LNCaP clone FGC (cell line): ENCODE results near the gene LAD1.

Source experiments
- DNase-seq: peaks from one replicate; pipeline ENCODE4 v3.0.0-alpha.2; 2011; ENCODE audit warnings: low read depth
- H3K4me3 ChIP-seq: 2 replicates; pipeline ENCODE4 v1.5.1; 2011; ENCODE audit warnings: mild to moderate bottlenecking, low read depth, low read length, control low read depth
- TF ChIP-seq, protein P1 (sequence below): IDR thresholded peaks from 2 replicates; pipeline ENCODE4 v1.5.1; 2012; ENCODE audit warnings: mild to moderate bottlenecking; ENCODE audit not compliant: control insufficient read depth, insufficient read depth; ENCODE audit errors: extremely low read depth

The LAD1 gene

DNA sequence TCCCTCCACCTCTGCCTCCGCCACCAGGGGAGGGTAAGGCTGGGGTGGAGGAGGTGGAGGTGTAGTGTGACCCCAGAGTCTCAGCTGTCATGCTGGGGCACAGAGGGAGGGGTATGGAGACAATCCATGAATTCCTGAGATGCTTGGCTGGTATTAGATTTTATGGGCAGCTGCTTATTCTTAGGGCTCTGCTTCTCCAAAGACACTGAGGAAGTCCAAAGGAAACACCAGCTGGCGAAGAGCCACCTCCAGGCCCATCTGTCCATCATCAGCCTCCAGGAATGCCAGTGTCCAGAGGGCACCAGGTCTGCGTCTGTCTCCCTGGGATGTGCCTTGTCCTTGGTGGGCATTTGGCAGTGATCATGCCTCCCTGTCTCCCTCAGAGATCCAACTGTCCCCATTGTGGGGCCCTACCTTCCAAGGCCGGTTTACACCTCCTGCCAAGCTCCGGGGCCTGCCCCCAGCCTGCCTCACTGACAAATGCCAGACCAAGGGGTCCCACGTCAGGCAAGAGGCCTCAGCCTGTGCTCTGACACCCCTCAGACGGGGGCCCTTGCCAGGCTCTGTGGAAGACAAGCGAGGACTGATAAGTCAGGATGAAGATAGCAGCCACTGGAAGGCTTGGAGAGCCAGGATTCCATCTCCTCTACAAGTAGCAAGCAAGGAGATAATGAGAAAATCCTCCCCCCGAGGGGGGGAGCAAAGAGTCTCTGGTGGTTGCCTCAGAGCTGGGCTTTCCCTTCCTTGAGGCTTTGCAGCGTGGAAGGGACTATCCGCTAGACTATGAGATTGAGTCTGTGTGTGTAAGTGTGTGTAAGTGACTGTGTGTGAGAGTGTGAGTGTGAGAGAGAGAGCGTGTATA is 20.9 kb upstream of the LAD1 start:
- no peak overlapping the region for H3K4me3 ChIP-seq
- TF ChIP-seq, protein P1, sequence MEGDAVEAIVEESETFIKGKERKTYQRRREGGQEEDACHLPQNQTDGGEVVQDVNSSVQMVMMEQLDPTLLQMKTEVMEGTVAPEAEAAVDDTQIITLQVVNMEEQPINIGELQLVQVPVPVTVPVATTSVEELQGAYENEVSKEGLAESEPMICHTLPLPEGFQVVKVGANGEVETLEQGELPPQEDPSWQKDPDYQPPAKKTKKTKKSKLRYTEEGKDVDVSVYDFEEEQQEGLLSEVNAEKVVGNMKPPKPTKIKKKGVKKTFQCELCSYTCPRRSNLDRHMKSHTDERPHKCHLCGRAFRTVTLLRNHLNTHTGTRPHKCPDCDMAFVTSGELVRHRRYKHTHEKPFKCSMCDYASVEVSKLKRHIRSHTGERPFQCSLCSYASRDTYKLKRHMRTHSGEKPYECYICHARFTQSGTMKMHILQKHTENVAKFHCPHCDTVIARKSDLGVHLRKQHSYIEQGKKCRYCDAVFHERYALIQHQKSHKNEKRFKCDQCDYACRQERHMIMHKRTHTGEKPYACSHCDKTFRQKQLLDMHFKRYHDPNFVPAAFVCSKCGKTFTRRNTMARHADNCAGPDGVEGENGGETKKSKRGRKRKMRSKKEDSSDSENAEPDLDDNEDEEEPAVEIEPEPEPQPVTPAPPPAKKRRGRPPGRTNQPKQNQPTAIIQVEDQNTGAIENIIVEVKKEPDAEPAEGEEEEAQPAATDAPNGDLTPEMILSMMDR, result no peak
- DNase-seq, result no peak

DNA sequence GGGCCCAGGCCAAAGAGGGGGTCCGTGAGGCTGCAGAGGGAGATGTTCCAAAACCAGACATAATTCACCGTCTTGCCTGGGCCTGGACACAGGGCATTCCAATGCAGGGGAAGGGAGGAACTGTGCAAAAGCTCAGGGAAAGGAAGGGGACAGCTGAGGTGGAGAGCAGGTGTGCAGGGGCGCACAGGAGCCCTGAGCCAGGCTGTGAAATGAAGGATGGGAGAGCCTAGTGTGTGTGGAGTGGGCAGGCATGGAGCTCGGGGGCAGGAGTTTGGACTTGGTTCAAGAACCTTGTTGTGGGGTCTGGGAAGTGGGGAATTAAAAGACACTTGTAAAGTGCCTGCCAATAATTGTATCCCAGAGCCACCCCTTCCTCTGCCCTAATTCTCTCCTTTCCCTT is 20.1 kb upstream of the LAD1 start:
- no peak overlapping the region for H3K4me3 ChIP-seq
- TF ChIP-seq, protein P1, result no peak
- DNase-seq, result no peak

DNA sequence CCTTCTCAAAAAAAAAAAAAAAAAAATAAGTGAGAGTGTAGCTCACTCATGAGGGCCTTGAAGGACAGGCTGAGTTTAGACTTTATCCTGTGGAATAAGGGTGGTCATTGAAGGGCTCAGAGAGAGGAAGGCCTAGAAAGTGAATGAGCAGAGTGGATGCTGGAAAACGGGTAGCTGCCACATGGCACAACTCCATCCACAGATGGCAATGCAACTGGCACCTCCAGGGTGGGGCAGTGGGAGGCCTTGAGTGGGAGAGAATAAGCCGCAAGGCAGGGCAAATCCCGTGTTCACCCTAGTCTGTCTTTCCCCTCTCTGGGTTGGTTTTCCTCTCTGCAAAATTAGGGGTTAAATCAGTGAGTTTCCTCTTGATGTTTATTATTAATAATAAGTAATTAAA is 19.3 kb upstream of the LAD1 start:
- TF ChIP-seq, protein P1, result no peak
- DNase-seq, result no peak
- H3K4me3 ChIP-seq, result no peak overlapping the region

GRCh38 chr1:201414051-201414738 is 15.1 kb upstream of the LAD1 start:
- DNase-seq, result no peak
- H3K4me3 ChIP-seq, result no peak overlapping the region
- TF ChIP-seq, protein P1, result no peak

DNA sequence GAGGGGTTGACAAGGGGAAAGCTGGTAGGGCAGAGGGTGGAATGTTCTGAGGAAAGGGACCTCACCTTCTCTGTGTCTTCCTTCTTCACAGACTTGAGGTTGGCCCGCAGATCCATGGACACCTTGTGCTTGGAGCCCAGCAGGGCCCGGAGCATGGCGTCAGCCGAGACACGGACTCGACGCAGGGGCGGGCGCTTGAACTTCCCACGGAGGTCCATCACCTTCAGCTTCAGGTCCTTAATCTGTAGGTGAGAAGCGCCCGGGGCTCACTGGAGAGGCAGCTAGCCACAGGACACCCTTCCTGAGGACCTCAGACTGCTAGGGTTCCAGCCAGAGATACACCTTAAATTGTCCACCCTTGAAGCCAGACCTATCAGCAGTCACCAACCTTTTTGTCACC is 12.2 kb upstream of the LAD1 start:
- TF ChIP-seq, protein P1, result no peak
- H3K4me3 ChIP-seq, result no peak overlapping the region
- DNase-seq, result no peak

DNA sequence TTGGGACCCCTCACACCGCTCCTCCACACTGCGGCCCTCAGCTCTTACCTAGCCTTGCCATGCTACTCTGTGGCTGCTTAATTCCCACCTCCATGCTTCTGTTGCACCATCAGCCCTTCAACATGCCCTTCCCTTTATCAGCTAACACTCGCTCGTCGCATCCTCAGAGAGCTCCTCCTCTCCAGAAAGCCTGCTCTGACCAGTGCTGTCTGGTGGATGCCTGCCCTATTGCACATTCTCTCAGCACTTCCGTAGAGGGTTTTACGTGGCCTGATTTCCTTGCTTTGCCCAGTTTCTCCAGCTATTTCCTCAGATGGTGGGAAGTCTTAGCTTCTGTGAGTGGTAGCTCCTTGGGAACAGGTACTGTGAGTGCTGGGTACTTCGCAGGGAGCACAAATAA is 10.3 kb upstream of the LAD1 start:
- TF ChIP-seq, protein P1, result no peak
- no peak for DNase-seq
- no peak overlapping the region for H3K4me3 ChIP-seq
